H1 (cell line): ENCODE data around the gene GLOD4. TPM values are rescaled to one million over a fixed set of nuclear protein-coding genes. Genes with fewer than 3 reads are reported as not detected.

Source experiments
- CTCF ChIA-PET: fragments of 300-600 bp; sonication (Branson Sonifier 250); formaldehyde crosslinking; loops from one replicate; lab custom pipeline; 2021; ENCODE audit not compliant: partially characterized antibody; lab: Charles Lee
- POLR2A ChIA-PET: fragments of 300-600 bp; sonication (Branson Sonifier 250); formaldehyde crosslinking; loops from one replicate; lab custom pipeline; 2021; ENCODE audit warnings: inconsistent platforms; ENCODE audit not compliant: partially characterized antibody; lab: Charles Lee
- DNase-seq, 2 experiments: peaks; one replicate each; pipeline versions ENCODE4 v3.0.0 to v3.0.0-alpha.2; 2010 to 2022; ENCODE audit warnings: low spot score in 2 of 2, low read depth in 1 of 2, mixed read lengths in 1 of 2
- FAIRE-seq: peaks from 2 replicates; lab custom pipeline; 2011; peaks lifted over from hg19 to GRCh38; lab: Jason Lieb, UNC
- H2AFZ ChIP-seq: 2 replicates; pipeline ENCODE4 v1.8.1; 2012; ENCODE audit warnings: low read length, inconsistent platforms
- H2AK5ac ChIP-seq: 2 replicates; pipeline ENCODE4 v1.6.1; 2013; ENCODE audit warnings: low read depth, low read length
- H2BK120ac ChIP-seq: replicated peaks from 2 replicates; pipeline ENCODE3; 2013; ENCODE audit warnings: low read depth, low read length, inconsistent platforms
- H2BK12ac ChIP-seq: 2 replicates; pipeline ENCODE4 v1.6.1; 2013; ENCODE audit warnings: low read depth, low read length
- H2BK15ac ChIP-seq: 2 replicates; pipeline ENCODE4 v1.6.1; 2013; ENCODE audit warnings: low read length
- H2BK20ac ChIP-seq: 2 replicates; pipeline ENCODE4 v1.6.1; 2013; ENCODE audit warnings: low read length
- H2BK5ac ChIP-seq: 2 replicates; pipeline ENCODE4 v1.6.1; 2013; ENCODE audit warnings: low read depth, low read length
- H3K14ac ChIP-seq: 2 replicates; pipeline ENCODE4 v1.6.1; 2013; ENCODE audit warnings: inconsistent platforms; ENCODE audit not compliant: insufficient read length
- H3K18ac ChIP-seq: 2 replicates; pipeline ENCODE4 v1.6.1; 2013; ENCODE audit warnings: low read length; ENCODE audit errors: extremely low read depth
- H3K23ac ChIP-seq: 2 replicates; pipeline ENCODE4 v1.6.1; 2013; ENCODE audit warnings: inconsistent platforms; ENCODE audit not compliant: insufficient read length
- H3K23me2 ChIP-seq: 2 replicates; pipeline ENCODE4 v1.6.1; 2013; ENCODE audit warnings: low read depth, low read length
- H3K27ac ChIP-seq: 2 replicates; pipeline ENCODE4 v1.6.1; 2011; ENCODE audit warnings: low read depth, low read length, inconsistent platforms
- H3K27me3 ChIP-seq, 4 experiments: replicated peaks in 1 of 4; 1 replicate in 1 of 4; 2 replicates in 3 of 4; pipeline versions ENCODE4 v1.6.1 to v1.8.1; 2011 to 2013; ENCODE audit warnings: low read length in 3 of 4, mild to moderate bottlenecking in 3 of 4, inconsistent platforms in 2 of 4, mixed read lengths in 2 of 4, moderate library complexity in 1 of 4; ENCODE audit not compliant: control insufficient read depth in 3 of 4, insufficient read depth in 3 of 4; ENCODE audit errors: extremely low read depth in 1 of 4
- H3K36me3 ChIP-seq, 4 experiments: 2 replicates each; pipeline versions ENCODE4 v1.6.1 to v1.8.1; 2011 to 2013; ENCODE audit warnings: mild to moderate bottlenecking in 4 of 4, low read length in 3 of 4, moderate library complexity in 2 of 4, control low read depth in 1 of 4, inconsistent platforms in 1 of 4; ENCODE audit not compliant: insufficient read depth in 4 of 4, control insufficient read depth in 2 of 4
- H3K4ac ChIP-seq: replicated peaks from 2 replicates; pipeline ENCODE3; 2013; ENCODE audit warnings: low read length, low read depth, mixed read lengths, inconsistent platforms; ENCODE audit not compliant: insufficient read length
- H3K4me1 ChIP-seq, 4 experiments: replicated peaks in 1 of 4; 1 replicate in 1 of 4; 2 replicates in 3 of 4; pipeline versions ENCODE4 v1.6.1 to v1.8.1; 2011 to 2013; ENCODE audit warnings: low read length in 3 of 4, inconsistent platforms in 2 of 4, mixed read lengths in 1 of 4; ENCODE audit not compliant: insufficient read depth in 4 of 4, control insufficient read depth in 3 of 4
- H3K4me2 ChIP-seq, 2 experiments: 2 replicates each; pipeline versions ENCODE4 v1.6.1 to v1.8.1; 2011 to 2013; ENCODE audit warnings: low read depth in 2 of 2, low read length in 2 of 2, control low read depth in 1 of 2, inconsistent platforms in 1 of 2, mild to moderate bottlenecking in 1 of 2; ENCODE audit not compliant: insufficient read depth in 1 of 2
- H3K4me3 ChIP-seq, 4 experiments: fragments of 200-600, 300-600 bp in 1 of 4; sonication (generic), shearing (Covaris generic), sonication (Bioruptor Twin) in 1 of 4; 2 replicates each; pipeline versions ENCODE4 v1.5.1 to v1.8.1; 2011 to 2016; ENCODE audit warnings: low read length in 4 of 4, low read depth in 3 of 4, control low read depth in 2 of 4, inconsistent platforms in 2 of 4, mild to moderate bottlenecking in 2 of 4, mixed read lengths in 1 of 4, moderate library complexity in 1 of 4; ENCODE audit not compliant: insufficient read depth in 2 of 4; ENCODE audit errors: extremely low read depth in 1 of 4
- H3K56ac ChIP-seq: replicated peaks from 2 replicates; pipeline ENCODE3; 2013; ENCODE audit warnings: low read depth, mild to moderate bottlenecking, mixed read lengths, low read length, inconsistent platforms; ENCODE audit not compliant: insufficient read length
- H3K79me1 ChIP-seq: 2 replicates; pipeline ENCODE4 v1.6.1; 2013; ENCODE audit warnings: low read depth, low read length, control low read depth
- H3K79me2 ChIP-seq, 2 experiments: 2 replicates each; pipeline versions ENCODE4 v1.6.1 to v1.8.1; 2012 to 2013; ENCODE audit warnings: low read length in 2 of 2, mild to moderate bottlenecking in 2 of 2, inconsistent platforms in 1 of 2; ENCODE audit not compliant: insufficient read depth in 2 of 2, control insufficient read depth in 1 of 2
- H3K9ac ChIP-seq, 4 experiments: replicated peaks in 1 of 4; 1 replicate in 1 of 4; 2 replicates in 3 of 4; pipeline versions ENCODE4 v1.6.1 to v1.8.1; 2011 to 2013; ENCODE audit warnings: low read depth in 3 of 4, low read length in 3 of 4, control low read depth in 2 of 4, mild to moderate bottlenecking in 2 of 4, moderate library complexity in 2 of 4, inconsistent platforms in 1 of 4; ENCODE audit errors: extremely low read depth in 1 of 4
- H3K9me3 ChIP-seq, 2 experiments: 2 replicates each; pipeline versions ENCODE4 v1.6.1 to v1.8.1; 2012 to 2013; ENCODE audit warnings: mild to moderate bottlenecking in 2 of 2, moderate library complexity in 2 of 2, control low read depth in 1 of 2, inconsistent platforms in 1 of 2, low read depth in 1 of 2, low read length in 1 of 2, mixed read lengths in 1 of 2; ENCODE audit not compliant: insufficient read depth in 2 of 2
- H4K20me1 ChIP-seq, 2 experiments: replicated peaks in 1 of 2; 2 replicates each; pipeline versions ENCODE3 to v1.8.1; 2011 to 2013; ENCODE audit warnings: inconsistent platforms in 2 of 2, low read length in 2 of 2, mild to moderate bottlenecking in 1 of 2; ENCODE audit not compliant: insufficient read depth in 2 of 2, control insufficient read depth in 1 of 2
- H4K5ac ChIP-seq: 2 replicates; pipeline ENCODE4 v1.6.1; 2013; ENCODE audit warnings: low read length, low read depth, mixed read lengths, inconsistent platforms; ENCODE audit not compliant: insufficient read length
- H4K8ac ChIP-seq: 2 replicates; pipeline ENCODE4 v1.8.0; 2013; ENCODE audit warnings: mild to moderate bottlenecking, moderate library complexity, low read length, inconsistent platforms; ENCODE audit not compliant: insufficient read depth; ENCODE audit errors: extremely low read depth
- H4K91ac ChIP-seq: replicated peaks from 2 replicates; pipeline ENCODE3; 2013; ENCODE audit warnings: low read length, mixed read lengths, inconsistent platforms; ENCODE audit not compliant: insufficient read length
- EP300 ChIP-seq, 2 experiments: IDR thresholded peaks; 1 replicate in 1 of 2; 2 replicates in 1 of 2; pipeline ENCODE4 v1.6.1; 2011 to 2012; ENCODE audit warnings: low read depth in 2 of 2, low read length in 2 of 2, mild to moderate bottlenecking in 2 of 2, borderline replicate concordance in 1 of 2, inconsistent platforms in 1 of 2, moderate library complexity in 1 of 2
- EZH2 ChIP-seq: fragments of 200-600 bp; sonication (generic); IDR thresholded peaks from 2 replicates; pipeline ENCODE4 v1.7.1; 2012; ENCODE audit warnings: low read depth, mild to moderate bottlenecking, moderate library complexity, low read length, inconsistent platforms; ENCODE audit not compliant: severe bottlenecking
- FOSL1 ChIP-seq: IDR thresholded peaks from 2 replicates; pipeline ENCODE4 v1.6.1; 2011; ENCODE audit warnings: mild to moderate bottlenecking, low read depth, low read length, moderate library complexity; ENCODE audit not compliant: insufficient read depth
- GABPA ChIP-seq: IDR thresholded peaks from 2 replicates; pipeline ENCODE4 v1.6.1; 2011; ENCODE audit warnings: mild to moderate bottlenecking, low read length, moderate library complexity, borderline replicate concordance; ENCODE audit not compliant: insufficient read depth
- JUN ChIP-seq: IDR thresholded peaks from 2 replicates; pipeline ENCODE4 v1.6.1; 2011; ENCODE audit warnings: low read depth, mild to moderate bottlenecking, improper control_type of control experiment, low read length
- KDM5A ChIP-seq: fragments of 200-600 bp; IDR thresholded peaks from 2 replicates; pipeline ENCODE4 v1.7.1; 2012; ENCODE audit warnings: mild to moderate bottlenecking, low read length, inconsistent platforms, mixed read lengths
- MAFK ChIP-seq: IDR thresholded peaks from 2 replicates; pipeline ENCODE4 v1.6.1; 2012; ENCODE audit warnings: low read depth, mild to moderate bottlenecking, improper control_type of control experiment, low read length
- PHF8 ChIP-seq: fragments of 200-600 bp; sonication (generic); conservative IDR thresholded peaks from 2 replicates; pipeline ENCODE4 v1.7.1; 2012; ENCODE audit warnings: low read depth, mild to moderate bottlenecking, inconsistent platforms, low read length, moderate library complexity
- SIRT6 ChIP-seq: IDR thresholded peaks from one replicate; pipeline ENCODE4 v1.7.1; 2012; ENCODE audit warnings: low read length, inconsistent platforms
- WGBS, 2 experiments: shearing (Covaris generic) in 1 of 2; methylation state at CpG; one replicate each; pipeline versions ENCODE4 v1.1.6 to v1.1.7; 2013 to 2015; ENCODE audit warnings: low lambda C conversion rate in 2 of 2, mixed read lengths in 2 of 2, inconsistent platforms in 1 of 2, low coverage in 1 of 2, missing lambda C conversion rate in 1 of 2; ENCODE audit not compliant: insufficient replicate concordance in 2 of 2, insufficient coverage in 1 of 2, insufficient read length in 1 of 2; ENCODE audit errors: extremely low coverage in 1 of 2, missing lambda C conversion rate in 1 of 2; 5-methylcytosine and 5-hydroxymethylcytosine counted together
- polyA plus RNA-seq, 7 experiments: library from polyadenylated mRNA; depleted of rRNA in 3 of 7; stranded (reverse) in 5 of 7; unstranded in 2 of 7; fragments of >200 nt in 5 of 7; fragments of 200-250 nt in 2 of 7; gene quantifications; 1 replicate in 5 of 7; 2 replicates in 1 of 7; 4 replicates in 1 of 7; pipeline versions ENCODE4 v1.2.1 to v1.2.3, GENCODE V29; 2011 to 2013; ENCODE audit warnings: missing spikeins in 2 of 7, mixed read lengths in 2 of 7
- total RNA-seq: library from RNA; stranded (reverse); fragmentation: NEBNext Ultra II Directional; extraction: Animal tissue kit (Norgen Biotek cat#: 25700); gene quantifications from 2 replicates; pipeline ENCODE4 v1.2.1, GENCODE V29; 2021
- TF ChIP-seq, protein P1 (sequence below): IDR thresholded peaks from 2 replicates; pipeline ENCODE4 v1.6.1; 2012; ENCODE audit warnings: inconsistent platforms

Gene GLOD4
- total and polyA plus RNA-seq, 2 of the 8 experiments (the other 6 are each of a cell fraction or from before 2014, with no cell fraction given): 36.8 to 81.3 TPM

GRCh38 chr17:732067-732901 lies 49.8 kb downstream of the GLOD4 start, which contains the start of gene TLCD3A:
TSS of gene TLCD3A (plus strand) at chr17:732596. CDS start at chr17:732648, 52 bp downstream.
- Histone ChIP-seq H3K9ac (peak within 1 kb of the TSS; percentile 70 to 88 (median 82)), H4K8ac (peak within 1 kb of the TSS; percentile 93), H2AFZ (peak within 1 kb of the TSS; percentile 70), H3K27ac (peak within 1 kb of the TSS; percentile 65; the same call in 1 of the 2 replicates), H3K56ac (peak within 1 kb of the TSS; percentile 28), H3K18ac (peak within 1 kb of the TSS; percentile 83), H3K27me3 (no peaks in the 10 kb centered on the region), H3K23ac (no peak within 1 kb of the TSS), H3K4me1 (peaks cover 0 to 6% (median 5%) of the 10 kb centered on the region in 4 experiments; a peak in 5 of 7 replicates), H2BK5ac (no peak within 1 kb of the TSS; the same call in 1 of the 2 replicates), H4K91ac (peak within 1 kb of the TSS; percentile 5), H3K4me3 (peak within 1 kb of the TSS; percentile 75 to 99 (median 83)), H2BK15ac (peak within 1 kb of the TSS; percentile 47; the same call in 1 of the 2 replicates), H3K36me3 (peaks cover 3 to 18% (median 4%) of the 10 kb centered on the region in 4 experiments; a peak in 3 of 8 replicates), H2BK120ac (no peak within 1 kb of the TSS), H2BK12ac (no peak within 1 kb of the TSS), H3K4ac (peak within 1 kb of the TSS; percentile 2), H3K23me2 (peaks cover 9% of the 10 kb centered on the region), H2AK5ac (no peak within 1 kb of the TSS), H3K9me3 (no peaks in the 10 kb centered on the region), H4K5ac (peak within 1 kb of the TSS; percentile 23), H4K20me1 (no peaks in the 10 kb centered on the region), H3K79me2 (peaks cover 0 to 19% of the 10 kb centered on the region in 2 experiments; a peak in 2 of 4 replicates), H3K14ac (no peak within 1 kb of the TSS), H3K4me2 (peak within 1 kb of the TSS; percentile 92 to 97), H3K79me1 (peaks cover 3% of the 10 kb centered on the region; the same call in 1 of the 2 replicates), H2BK20ac (no peak within 1 kb of the TSS)
- ChIA-PET POLR2A (interaction anchor here (1.8 to 9.7 kb wide), 2 partner anchors 10 to 19 kb away, joined by 17 to 44 read pairs; partner anchors contain the start of gene GEMIN4), CTCF (interaction anchor here (1.1 kb wide), 1 partner anchor 20 kb away, joined by 3 read pairs; the partner anchor contains the start of gene GEMIN4)
- DNase-seq: peak in 1 of 2 experiments; percentile 74
- WGBS, 2 experiments: 1% methylated on average over 32 of the region's 126 CpGs; no CpG with 5 or more reads in 1 of the 2 experiments
- FAIRE-seq: no peak
- TF ChIP-seq GABPA (no peak), MAFK (no peak), EP300 (IDR thresholded peaks at IDR 0.05; ENCODE audit: borderline replicate concordance in 1 of 2, low read depth in 2 of 2, low read length in 2 of 2) (no peak), EZH2 (no peak), SIRT6 (no peak), PHF8 (peak; percentile 58), JUN (no peak), KDM5A (no peak), FOSL1 (no peak)
- TF ChIP-seq, protein P1, sequence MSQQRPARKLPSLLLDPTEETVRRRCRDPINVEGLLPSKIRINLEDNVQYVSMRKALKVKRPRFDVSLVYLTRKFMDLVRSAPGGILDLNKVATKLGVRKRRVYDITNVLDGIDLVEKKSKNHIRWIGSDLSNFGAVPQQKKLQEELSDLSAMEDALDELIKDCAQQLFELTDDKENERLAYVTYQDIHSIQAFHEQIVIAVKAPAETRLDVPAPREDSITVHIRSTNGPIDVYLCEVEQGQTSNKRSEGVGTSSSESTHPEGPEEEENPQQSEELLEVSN: no peak
